ENCODE results near the gene CMPK1.
"Not testable (repeated sequence)": the region's sequence is repeated elsewhere in the genome, so short reads cannot be mapped to it uniquely, and the experiment has no call there.

The CMPK1 gene

DNA sequence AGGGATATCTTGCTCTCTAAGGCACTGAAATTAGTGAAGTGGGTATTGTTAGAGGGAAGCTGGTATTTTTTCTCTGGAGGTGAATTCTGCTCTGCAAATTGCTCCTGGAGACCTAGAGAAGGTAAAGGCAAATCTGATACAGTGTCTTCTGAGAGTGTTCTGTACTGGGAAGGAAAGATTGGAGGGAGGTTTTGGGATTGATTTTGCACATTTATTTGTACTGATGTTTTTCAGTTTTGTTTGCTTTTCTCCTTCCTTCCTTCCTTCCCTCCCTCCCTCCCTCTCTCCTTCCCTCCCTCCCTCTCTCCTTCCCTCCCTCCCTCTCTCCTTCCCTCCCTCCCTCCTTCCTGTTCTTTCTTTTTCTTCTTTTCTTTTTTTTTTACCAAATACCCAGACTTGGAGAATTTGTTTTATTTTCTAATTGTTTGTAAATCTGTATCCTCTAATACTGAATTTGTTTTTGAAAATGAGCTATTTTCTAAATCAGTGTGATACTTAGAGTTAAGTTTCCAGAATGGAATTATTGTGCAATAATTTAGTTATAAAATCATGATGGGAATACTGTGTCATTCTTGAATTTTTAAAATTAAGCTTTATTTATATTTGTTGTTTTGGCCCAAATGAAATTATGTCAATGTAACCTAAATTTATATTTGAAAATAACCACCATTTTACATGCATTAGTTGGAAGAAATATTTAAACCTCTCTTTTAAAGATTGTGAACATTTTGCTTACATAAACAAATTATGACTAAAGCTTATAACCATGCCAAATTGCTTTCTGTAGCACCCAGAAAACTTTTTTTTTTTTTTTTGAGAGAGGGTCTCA lies 4.9 kb downstream of the CMPK1 start:
- DNase-seq (ENCODE audit: low read depth in 2 of 2): no peak

DNA sequence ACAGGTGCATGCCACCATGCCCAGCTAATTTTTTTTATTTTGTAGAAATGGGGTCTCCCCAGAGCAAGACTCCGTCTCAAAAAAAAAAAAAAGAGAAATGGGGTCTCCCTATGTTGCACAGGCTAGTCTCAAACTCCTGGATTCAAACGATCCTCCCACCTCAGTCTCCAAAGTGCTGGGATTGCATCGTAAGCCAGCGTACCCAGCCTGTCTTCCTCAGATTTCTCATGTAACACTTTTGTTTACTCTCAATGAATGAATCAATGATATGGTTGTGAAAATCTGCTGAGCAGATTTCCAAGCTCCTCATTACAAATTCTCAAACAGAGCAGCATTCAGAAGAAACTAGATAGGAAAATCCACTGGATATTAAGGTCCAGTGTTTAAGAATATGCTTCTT lies 6.6 kb downstream of the CMPK1 start:
- no peak for DNase-seq (ENCODE audit: low read depth in 2 of 2)

DNA sequence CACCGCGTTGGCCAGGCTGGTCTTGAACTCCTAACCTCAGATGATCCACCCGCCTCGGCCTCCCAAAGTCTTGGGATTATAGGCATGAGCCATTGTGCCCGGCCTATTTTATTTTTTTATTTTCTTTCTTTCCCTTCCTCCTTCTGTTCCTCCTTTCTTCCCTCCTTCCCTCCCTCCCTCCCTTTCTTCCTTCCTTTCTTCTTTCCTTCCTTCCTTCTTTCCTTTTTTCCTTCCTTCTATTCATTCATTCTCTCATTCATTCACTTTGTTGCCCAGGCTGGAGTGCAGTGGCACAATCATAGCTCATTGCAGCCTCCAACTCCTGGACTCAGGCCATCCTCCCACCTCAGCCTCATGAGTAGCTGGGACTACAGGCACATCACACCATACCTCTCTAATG lies 13.4 kb downstream of the CMPK1 start:
- DNase-seq (ENCODE audit: low read depth in 2 of 2): not testable (repeated sequence)

DNA sequence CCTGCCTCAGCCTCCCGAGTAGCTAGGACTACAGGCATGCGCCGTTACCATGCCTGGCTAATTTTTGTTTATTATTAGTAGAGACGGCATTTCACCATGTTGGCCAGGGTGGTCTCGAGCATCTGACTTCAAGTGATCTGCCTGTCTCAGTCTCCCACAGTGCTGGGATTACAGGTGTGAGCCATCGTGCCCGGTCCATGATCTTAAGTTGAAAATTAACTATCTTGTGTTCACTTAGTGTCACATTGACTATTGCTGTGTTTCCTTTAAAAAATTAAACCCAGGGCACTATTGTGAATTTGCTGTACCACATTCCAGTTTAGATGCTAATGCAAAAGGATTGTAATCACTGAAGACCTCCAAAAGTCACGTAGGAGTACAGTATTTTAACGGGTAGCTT lies 14.1 kb downstream of the CMPK1 start:
- no peak for DNase-seq (ENCODE audit: low read depth in 2 of 2)

DNA sequence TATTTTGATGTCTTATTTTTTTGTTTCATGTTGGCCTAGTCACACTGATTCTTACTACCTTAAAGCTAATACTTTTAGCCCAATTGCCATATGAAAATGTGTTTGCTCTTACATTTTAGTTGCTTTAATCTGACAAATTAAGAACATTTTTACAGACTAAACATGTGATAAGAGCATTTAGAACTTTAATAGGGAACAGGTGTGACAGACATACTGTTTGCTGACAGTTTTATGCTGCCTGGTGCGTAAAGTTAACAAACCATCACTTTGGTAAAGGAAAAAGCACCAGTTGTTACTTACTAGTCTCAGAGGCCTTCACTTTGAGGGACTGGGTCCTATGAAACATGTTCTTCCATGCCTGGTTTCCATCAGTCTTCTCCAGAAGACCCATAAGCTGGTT lies 14.7 kb downstream of the CMPK1 start:
- no peak for DNase-seq (ENCODE audit: low read depth in 2 of 2)

DNA sequence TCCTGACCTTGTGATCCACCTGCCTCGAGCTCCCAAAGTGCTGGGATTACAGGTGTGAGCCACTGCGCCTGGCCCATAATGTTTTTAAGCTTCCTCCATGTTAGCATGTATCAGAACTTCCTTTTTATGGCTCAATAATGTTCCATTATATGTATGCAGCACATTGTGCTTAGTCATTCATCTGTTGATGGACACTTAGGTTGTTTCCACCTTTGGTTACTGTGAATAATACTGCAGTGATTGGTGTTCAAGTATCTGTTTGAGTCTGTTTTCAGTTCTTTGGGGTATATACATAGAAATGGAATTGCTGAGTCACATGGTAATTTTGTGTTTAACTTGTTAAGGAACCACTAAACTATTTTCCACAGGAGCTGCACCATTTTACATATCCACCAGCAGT lies 17.7 kb downstream of the CMPK1 start:
- no peak for DNase-seq (ENCODE audit: low read depth in 2 of 2)

DNA sequence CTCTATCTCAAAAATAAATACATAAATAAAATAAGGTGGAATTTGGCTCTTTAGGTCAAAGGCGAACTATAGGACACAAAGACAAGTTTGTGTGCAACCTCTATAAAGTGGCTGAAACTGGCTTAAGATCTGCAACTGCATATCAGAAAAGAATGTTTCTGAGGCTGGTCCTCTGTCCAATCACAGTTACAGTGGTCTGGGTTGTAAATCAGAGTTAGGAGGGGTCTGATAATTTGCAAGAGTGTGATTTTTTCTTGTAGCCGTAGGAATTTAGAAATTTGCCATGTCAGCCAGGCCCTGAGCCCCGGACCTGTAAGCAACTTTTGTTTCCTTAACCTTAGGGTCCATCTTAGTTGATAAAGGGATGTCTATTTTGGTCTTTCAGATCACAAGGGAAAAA lies 27.8 kb downstream of the CMPK1 start:
- no peak for DNase-seq (ENCODE audit: low read depth in 2 of 2)

DNA sequence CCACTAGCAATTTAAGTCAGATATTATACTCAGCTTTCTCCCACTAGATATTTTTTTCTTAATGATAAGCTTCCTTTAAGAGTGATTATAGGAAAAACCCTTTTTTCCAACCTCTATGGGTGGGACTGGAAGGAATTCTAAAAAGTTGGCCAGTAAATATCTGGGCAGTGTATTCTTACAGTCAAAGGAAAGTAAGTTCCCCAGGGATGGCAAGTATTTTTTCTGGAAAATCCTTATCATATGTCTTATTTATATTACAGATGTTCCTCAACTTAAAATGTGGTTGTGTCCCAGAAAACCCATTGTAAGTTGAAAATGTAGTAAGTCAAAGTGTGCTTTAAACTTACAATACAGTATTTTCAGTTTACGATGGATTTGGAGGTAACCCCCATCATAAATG lies 29.2 kb downstream of the CMPK1 start:
- no peak for DNase-seq (ENCODE audit: low read depth in 2 of 2)

DNA sequence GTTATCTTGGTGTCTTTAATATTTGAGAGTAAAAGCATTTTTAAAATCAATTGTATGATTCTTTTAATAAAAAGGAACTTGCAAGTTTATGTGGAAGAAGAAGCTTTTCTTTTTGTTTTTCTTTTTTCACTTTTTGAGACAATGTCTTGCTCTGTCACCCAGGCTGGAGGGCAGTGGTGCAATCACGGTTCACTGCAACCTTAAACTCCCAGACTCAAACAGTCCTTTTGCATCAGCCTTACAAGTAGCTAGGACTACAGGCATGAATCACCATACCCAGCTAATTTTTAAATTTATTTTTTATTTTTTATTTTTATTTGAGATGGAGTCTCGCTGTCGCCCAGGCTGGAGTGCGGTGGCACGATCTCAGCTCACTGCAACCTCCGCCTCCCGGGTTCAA lies 34.1 kb downstream of the CMPK1 start:
- DNase-seq (ENCODE audit: low read depth in 2 of 2): no peak

DNA sequence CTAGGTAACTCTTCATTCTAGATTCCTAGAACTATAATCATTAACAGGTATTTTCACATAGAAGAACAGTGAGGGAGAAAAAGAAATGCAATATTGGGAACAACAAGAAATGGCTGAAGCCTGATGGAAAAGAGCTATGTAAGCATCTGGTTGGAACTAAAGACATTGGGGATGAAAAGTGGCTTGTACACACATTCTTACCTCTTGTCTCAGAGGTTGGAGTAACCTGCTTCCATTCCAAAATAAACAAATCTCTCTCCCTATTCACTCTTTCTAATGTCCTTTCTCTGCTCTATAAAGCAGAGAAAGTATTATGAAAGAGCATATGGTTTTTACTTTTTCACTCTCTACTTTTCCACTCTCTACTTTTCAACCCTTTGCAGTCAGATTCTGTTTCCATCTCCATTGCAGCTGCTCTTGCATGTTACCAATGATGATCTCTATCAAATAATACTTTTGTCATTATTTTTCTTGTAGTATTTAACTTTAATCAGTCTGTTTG lies 37.5 kb downstream of the CMPK1 start:
- DNase-seq (ENCODE audit: low read depth in 2 of 2): no peak

DNA sequence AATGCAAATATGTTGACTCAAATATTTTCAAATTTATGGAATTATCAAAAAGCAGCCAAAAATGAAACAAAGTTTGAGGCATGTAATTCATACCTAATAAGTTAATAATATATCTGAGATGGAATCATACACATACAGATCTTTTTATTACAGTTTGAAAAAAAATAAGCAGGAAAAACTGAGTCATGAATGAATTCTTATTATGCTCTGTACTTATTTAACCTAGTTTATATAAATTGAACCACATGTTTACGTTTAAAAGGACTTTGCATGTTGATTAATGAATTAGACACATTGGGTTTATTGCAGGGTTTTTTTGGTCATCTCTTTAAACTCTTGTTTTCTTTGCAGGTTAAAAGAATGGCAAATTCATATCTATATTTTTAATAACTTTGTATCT lies 40.9 kb downstream of the CMPK1 start:
- no peak for DNase-seq (ENCODE audit: low read depth in 2 of 2)

DNA sequence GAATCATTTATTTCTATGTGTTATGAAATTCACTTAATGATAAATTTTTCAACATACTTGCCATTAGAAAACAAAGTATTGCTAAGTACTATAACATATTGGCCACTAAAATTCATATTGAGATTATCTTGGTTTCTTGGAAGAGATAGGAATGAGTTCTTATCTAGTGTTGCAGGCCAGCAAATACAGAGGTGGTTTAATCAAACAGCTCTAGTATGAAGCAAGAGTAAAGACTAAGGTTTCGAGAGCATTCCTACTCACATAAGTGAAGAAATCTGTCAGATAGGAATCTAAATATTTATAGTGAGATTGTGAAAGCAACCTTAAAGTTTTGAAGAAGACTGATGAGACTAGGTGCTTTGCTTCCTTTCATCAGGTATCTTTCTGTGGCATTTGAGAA lies 44.6 kb downstream of the CMPK1 start:
- no peak for DNase-seq (ENCODE audit: low read depth in 2 of 2)

DNA sequence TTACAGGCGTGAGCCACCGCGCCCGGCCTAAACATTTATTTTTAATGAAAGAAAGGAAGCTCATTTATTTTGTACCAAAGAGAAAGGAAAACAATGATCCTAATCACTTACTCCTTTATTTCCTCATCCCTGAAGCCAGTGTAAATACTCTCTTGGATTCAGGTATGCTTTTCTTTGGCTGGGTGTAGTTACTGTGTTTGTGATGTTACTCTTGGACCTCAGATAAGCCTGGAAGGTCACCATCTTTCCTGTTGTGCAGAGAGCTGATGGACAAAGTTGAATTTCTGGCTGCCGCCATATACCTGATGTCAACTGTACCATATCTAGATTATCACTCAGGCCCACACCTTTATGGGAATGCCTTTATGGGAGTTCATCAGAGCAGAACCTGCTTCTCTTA lies 47.1 kb downstream of the CMPK1 start:
- DNase-seq (ENCODE audit: low read depth in 2 of 2): no peak

DNA sequence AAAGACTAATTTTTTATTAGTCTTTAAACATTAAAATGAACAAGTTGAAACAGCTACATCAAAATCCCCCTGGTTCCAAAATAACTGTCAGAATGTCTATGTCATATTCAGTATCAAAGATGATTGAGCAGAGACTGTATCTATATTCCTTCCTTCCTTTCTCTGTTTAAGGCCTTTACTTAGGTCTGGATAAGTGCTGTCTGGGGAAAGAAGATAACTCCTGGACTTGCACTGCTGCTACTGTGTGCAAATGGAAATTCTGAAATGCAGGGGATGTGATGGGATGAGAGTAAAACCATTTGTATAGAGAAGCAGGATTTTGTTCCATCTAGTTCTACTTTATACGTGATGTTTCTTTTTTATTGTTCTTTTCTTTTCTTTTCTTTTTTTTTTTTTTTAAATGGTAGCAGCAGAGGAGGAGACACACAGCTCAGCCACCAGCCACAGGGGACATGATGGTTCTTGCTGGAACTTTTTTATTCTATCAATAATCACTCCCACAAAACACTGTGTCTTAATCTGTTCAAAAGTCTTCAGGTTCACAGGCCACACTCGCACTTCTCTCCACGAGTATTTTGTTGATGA lies 48.9 kb downstream of the CMPK1 start:
- no peak for DNase-seq (ENCODE audit: low read depth in 2 of 2)

DNA sequence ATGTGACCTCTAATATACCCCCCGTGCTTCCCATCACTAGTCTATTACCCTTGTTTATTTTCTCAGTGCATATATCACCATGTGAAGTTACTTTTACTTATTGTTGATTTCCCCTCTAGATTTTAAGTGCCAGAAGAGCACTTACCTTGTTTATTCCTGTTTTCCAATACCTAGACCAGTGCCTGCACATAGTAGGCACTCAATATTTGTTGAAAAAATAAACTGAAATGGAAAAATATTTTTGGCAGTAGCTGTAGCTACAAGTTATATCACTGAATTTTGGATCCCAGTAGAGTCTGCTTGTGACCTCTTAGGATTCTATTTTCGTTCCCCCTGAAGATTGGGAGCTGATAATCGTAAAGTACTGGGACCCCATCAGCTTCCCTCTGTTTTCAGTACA lies 50.5 kb downstream of the CMPK1 start:
- DNase-seq (ENCODE audit: low read depth in 2 of 2): no peak

DNA sequence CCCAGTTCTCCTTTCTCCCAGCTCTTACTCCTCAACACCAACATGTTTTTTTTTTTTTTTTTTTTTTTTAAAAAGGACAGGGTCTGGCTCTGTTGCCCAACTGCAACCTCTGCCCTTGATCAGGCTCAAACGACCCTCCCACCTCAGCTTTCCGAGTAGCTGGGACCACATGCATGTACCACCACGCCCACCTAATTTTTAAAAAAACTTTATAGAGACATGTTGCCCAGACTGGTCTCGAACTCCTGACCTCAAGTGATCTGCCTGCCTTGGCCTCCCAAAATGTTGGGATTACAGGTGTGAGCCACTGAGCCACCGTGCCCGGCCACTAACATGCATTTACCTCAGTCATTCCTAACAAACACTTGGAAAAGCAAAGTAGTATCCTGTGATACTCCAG lies 51.4 kb downstream of the CMPK1 start:
- DNase-seq (ENCODE audit: low read depth in 2 of 2): no peak

DNA sequence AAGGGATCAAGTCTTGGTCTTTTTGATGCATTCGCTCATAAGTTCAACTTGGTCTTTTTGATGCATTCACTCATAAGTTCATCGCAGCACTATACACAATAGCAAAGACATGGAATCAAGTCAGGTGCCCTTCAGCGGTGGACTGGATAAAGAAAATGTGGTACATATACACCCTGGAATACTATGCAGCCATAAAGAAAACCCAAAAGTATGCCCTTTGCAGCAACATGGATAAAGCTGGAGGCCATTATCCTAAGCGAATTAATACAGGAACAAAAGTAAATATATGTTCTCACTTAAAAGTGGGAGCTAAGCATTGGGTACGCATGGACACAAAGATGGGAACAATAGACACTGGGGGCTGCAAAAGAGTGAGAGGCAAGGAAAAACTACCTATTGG lies 52.7 kb downstream of the CMPK1 start:
- DNase-seq (ENCODE audit: low read depth in 2 of 2): no peak

DNA sequence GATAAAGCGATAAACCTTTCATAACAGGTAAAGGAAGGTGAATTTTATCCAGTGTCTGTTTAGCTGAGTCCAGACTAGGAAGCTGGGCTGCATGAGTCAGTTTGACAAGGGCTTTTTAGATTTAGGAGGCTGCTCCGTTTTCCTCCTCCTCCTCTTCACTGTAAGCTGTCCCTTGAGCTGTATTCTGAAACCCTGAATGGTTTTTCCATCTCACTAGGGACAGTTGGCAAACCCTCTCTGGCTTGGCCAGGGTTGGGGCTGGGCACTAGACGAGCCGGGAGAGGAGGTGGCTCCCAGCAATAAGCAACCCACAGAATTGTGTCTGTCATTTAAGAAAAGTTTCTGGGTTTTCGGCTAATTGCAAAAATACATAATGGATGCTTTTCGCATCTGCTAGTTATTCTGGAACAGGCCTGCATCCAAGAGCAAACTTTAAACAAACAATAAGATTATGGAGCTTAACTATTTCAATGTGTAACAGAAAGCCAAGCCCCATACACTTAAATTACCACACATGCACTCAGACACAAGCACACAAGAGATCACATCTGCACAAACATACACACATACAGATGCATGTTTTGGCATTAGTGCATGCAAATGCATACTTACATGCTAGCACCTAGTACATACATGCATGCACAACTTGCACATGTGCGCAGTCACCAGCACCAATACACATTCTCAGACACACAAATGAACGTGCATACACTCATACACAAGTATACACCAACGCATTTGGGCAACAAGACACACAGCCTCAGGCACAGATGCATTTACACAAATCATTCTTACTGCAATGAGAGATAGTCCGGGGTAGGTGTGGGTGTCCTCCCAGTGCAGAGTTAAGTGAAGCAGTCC lies 54.7 kb downstream of the CMPK1 start:
- no peak for DNase-seq (ENCODE audit: low read depth in 2 of 2)

DNA sequence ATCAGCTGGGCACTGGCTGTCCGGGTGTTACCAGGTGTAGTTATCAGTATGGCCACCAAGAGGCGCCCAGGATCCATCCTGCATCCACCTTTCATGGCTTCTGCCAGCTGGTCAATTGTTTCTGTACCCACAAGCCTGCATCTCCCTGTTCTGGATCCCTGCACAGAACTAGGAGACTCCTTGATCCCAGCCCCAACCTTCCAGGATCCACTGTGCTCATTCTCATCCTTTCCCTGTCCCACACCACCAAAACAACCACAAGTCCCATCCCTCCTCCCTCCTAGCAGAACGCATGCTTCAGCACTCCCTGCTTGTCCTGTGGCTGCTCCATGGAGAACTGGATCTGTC lies 55.3 kb downstream of the CMPK1 start:
- DNase-seq (ENCODE audit: low read depth in 2 of 2): no peak

DNA sequence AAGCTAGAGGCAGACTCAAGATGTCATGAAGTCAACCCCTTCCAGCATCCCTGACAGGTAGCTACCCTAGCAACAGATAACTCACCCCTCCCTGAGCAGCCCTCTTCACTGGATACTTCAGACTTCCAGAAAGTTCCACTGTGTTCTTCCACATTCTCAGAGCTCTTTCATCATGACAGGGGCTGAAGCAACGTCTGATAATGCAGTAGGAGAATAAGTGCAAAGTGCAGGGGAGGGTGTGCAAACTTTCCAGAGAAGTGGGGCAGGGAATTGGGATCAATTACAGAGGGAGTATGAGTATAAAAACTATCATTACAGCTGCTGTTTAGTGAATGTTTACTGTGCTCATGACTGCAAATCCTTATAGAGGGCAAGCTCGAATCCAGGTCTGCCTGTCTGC lies 56.1 kb downstream of the CMPK1 start:
- no peak for DNase-seq (ENCODE audit: low read depth in 2 of 2)

DNA sequence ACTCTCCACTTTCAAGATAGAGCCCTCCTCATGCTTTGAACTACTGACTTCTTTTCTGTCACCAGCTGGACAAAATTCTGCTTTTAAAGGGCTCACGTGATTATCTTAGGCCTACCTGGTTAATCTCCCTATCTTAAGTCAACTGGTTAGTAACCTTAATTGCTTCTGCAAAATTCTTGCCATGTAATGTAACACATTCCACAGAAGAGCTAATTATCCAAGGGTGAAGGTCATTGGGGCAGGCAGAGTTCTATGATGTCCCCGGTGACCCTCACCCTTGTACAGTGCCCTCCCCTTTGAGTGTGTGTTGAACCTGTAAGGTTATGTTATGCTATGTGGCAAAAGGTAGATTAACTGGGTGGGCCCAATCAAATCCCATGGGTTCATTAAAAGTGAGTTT lies 57.3 kb downstream of the CMPK1 start:
- DNase-seq (ENCODE audit: low read depth in 2 of 2): no peak

DNA sequence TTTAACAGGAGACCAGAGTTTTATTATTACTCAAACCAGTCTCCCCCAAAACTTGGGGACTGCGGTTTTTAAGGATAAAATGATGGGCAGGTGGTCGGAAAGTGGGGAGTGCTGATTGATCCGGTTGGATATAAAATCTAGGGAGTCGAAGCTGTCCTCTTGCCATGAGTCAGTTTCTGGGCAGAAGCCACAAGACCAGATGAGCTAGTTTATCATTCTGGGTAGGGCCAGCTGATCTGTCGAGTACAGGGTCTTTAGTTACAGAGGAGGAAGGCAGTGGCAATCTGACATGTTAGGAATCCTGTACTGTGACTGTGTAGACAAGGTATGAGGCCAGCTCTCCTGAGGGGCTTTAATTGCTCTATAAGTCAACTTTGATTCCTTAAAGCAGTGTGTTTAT lies 59.6 kb downstream of the CMPK1 start:
- no peak for DNase-seq (ENCODE audit: low read depth in 2 of 2)

DNA sequence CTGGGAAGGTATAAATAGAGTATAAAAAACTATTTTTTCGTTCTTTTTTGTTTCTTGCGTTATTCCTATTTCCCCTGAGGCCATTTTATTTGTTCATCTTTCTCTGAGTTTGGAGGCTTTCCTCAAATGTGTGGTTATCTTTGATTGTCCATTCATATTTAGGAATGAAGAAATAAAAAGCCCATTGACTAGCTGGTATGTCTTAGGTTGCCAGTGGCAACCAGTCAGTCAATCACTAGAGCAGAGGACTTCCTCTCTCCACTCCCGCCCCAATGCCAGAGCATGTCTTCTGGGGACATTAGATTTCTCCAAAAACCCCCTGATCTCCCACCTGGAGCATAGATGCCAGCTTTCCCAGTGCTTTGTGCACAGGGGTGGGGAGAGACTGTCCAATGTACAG lies 61.8 kb downstream of the CMPK1 start:
- no peak for DNase-seq (ENCODE audit: low read depth in 2 of 2)

Measured in fibroblast of skin of left biceps (primary cell).